NCI-H1417 treated with DMSO at 0.1 percent for 48 hours (cell line): ENCODE results near the gene PER1.
"Not testable (repeated sequence)": the region's sequence is repeated elsewhere in the genome, so short reads cannot be mapped to it uniquely, and the experiment has no call there.

Experiments
- DNase-seq: peaks from one replicate; lab custom pipeline; 2025; lab: John Stamatoyannopoulos, UW

PER1 gene

DNA sequence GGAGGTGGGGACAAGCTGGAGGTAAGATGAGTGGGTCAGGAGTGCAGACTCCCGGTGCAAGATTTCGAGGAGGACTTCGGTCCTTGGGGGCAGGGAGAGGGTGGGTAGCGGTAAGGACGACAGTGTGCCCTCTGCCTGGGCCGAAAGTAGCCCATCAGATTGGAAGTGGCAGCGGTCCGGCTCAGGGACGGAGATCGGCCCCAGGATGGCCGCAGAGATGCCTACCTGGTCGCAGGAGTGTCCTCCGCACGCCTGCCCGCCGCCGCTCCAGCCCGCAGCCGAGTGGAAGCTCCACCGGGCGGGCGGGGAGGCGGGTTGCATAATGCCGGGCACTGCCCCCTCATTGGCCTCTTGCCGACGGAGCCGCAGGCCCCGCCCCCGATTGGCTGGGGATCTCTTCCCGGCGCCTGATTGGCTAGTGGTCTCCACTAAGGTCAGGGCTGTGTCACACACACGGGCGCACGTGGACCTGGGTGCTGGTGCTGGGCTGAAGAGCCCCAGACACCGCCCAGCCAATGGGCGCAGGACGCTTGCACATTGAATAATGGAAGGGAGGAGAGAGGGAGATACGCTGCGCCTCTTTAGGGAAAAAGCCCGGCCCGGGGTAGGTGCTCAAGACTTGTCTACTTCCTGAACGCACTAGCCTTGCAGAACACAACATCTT lies at the start of gene PER1:
Gene PER1, minus strand, starts transcription at position 293 of the 664 bp plus-strand sequence. CDS start 1,698 bp downstream, outside the sequence.
- DNase-seq, result peak; percentile 59

- no peak for DNase-seq
Observed at GRCh38 chr17:8192070-8192815, 40.0 kb upstream of the PER1 start.

- no peak for DNase-seq
Observed at GRCh38 chr17:8190506-8190905, 38.3 kb upstream of the PER1 start.

- peak; percentile 78 for DNase-seq
Observed at GRCh38 chr17:8189711-8190477, 37.7 kb upstream of the PER1 start, which contains the start of gene BORCS6. BORCS6 (minus strand) TSS chr17:8190180; CDS start chr17:8190140, 40 bp downstream.

DNA sequence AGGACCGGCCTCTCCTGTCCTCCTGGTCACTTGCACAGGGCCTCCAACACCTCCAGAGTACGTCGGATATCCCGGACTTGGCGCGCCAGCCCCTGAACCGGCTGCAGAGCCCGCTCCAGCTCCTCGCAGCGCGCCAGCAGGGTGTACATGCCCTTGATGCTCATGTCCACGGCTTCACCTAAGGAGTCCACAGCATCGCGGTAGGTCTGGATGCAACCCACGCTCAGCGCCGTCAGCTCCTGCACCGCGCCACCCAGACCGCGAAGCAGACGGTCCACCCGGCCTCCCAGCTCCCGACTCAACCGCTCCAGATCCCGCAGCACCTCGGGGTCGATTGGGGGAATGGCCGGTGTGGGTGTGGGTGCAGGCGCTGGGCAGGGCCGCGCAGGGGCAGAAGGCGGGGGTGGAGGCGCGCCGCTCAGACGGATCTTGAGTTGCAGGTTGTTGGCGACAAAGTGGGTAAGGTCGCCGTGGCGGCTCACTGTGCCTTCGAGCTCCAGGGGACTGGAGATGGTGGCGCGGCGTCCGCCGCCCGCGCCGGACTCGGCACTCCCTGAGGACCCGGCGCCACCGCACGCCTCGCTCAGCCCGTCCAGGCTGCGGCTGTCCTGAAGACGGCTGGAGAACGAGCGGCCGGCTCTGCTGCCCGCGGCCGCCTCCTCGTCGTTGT lies 37.0 kb upstream of the PER1 start:
- DNase-seq, result no peak

DNA sequence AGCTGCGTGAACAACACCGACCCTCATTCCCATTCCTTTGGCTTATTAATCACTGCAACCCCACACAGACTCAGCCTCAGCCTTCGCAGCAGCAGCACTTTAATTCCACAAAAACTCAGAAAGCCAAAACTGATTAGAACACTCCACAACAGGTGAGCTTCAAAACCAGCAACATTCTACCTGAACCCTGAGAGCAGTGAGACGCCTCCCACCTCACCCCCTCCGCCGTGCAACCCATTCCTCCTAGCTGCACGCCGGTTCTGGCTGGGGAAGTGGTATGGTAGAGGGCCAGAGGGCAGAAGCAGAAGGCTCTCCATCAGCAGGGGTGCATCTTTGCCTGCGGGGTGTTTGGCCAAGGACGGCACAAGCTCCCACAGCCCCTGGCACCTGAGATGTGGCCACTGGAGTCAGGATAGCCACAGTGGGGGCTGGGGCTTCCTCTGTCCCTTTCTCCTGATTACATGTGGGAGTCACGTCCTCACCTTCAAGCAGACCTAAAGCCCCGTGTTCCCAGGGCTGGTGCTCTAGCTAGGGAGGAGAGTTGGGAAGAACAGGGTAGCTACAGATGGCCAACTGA lies 36.1 kb upstream of the PER1 start:
- DNase-seq, result no peak

- DNase-seq, result peak; percentile 59
Observed at GRCh38 chr17:8187517-8188262, 35.5 kb upstream of the PER1 start.

GRCh38 chr17:8186787-8187516 lies 34.7 kb upstream of the PER1 start:
- peak; percentile 92 for DNase-seq

DNA sequence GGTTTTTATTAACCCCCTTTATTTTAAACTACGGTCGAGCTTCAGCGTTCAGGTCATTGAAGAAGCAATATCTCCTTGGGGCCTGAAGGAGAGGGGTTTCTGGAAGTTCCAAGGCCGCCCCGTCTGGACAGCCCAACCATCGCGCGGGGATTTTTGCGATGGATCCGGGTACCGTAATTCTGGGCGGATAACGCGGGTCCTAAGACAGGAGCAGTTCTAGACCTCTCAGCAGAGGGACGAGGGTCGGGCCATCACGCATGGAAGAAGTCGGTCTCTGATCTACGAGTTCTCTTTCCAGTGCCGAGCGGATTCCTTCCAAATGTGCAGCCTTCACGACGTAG lies 34.2 kb upstream of the PER1 start:
- no peak for DNase-seq

DNA sequence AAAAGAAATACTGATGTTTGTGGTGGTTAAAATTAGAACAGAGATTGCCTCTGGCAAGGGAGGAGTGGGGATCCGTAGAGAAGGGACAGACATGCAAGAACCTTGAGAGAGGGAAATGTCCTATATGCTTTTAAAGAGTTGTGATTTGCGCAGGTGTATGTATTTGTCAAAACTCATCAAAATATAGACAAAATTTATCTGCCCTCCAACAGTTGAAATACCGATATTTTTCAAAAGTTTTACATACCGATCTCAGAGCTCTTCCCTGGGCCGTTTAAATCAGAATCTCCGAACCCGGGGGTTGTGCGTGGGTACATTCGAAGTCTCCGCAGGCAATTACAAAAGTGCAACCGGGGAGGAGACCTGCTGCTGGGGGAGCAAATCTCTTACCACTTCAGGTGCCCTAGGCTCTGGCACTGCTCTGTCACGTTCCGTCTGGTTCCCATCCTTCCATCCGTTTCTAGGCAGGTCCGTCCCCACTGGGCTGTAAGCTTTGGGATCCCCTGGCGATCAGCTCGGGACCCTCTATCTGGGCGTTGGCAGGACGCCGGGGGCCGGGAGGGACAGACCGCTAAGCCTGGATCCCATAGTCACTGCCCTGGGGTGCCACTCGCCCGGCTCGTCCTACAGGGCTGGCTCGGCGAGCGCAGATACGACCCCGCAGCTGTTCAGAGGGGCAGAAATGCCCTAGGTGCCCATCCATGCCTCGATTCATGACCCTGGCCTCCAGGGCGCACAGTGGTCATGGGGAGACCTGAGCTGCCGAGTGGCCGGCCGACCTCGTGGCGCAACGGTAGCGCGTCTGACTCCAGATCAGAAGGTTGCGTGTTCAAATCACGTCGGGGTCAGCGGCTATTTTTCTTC lies 33.6 kb upstream of the PER1 start:
- DNase-seq, result no peak

DNA sequence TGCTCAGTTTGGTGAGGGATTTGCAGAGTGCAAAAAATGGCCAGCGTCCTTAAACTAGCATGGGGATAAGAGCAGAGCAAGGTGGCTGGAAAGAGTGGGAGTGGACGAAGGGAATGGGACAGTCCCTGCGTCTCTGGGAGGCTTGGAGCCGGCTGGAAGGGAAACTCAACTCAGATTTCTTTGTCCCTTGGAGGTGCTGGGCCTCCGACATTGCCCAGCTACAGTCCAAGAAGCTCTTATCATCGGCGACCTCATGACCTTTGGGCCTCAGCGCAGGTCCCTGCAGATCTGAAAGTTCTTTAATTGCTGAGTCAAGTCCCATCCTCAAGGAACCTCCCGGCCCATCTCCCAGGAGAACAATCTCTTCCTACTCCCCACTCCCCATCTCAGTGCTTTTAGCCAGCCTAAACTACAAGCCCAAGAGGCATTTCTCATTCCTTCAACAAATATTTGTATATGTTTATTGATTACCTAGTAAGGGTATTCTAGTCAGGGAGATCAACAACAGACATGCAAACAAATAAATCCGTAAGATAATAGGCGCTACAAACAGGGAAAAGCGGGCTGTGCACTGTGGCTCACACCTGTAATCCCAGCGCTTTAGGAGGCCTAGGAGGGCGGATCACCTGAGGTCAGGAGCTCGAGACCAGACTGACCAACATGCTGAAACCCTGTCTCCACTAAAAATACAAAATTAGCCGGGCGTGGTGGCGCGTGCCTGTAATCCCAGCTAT lies 25.0 kb upstream of the PER1 start:
- DNase-seq, result no peak

- peak; percentile 32 for DNase-seq
Observed at GRCh38 chr17:8176197-8176940, 24.2 kb upstream of the PER1 start, which contains the start of gene TMEM107. TMEM107 (minus strand) TSS chr17:8176380; CDS start chr17:8176286, 94 bp downstream.

- DNase-seq, result no peak
Observed at GRCh38 chr17:8175795-8176196, 23.6 kb upstream of the PER1 start.

- no peak for DNase-seq
Observed at GRCh38 chr17:8173871-8174322, 21.7 kb upstream of the PER1 start.

DNA sequence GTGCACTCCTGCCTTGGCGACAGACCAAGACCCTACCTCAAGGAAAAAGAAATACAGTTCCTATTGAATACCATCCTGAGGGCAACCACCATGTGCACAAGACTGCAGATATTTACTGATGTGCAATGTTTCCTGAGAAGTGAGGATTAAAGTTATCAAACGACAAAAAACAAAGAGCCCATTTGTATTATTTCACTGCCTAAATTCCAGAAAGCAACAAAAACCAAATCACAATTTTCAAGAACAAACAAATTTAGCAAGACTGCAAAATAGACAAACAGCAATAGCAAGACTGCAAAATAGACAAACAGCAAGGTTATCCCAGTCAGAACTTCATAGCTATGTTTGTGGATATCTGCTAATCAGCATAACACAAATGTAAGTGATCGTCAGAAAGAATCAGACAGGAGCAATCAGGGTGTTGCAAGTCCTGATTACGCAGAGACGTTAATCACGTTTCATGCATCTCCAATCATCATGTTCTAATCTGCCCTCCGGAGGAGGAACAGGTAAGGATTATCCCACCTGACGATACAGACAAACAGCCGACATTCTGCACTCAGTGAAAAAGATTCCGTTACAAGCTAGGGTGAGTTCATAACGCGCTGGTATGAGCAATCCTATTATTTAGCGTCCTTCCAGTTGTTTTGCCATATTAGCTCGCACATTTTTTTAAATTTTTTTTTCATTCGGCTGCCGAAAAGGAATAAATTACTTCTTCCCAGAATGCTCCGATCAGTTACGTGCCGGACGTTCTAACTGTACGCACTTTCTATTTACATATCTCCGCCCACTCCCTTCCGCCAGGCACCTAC lies 21.1 kb upstream of the PER1 start:
- DNase-seq, result peak; percentile 92

GRCh38 chr17:8170186-8170585 lies 18.0 kb upstream of the PER1 start:
- not testable (repeated sequence) for DNase-seq

GRCh38 chr17:8167526-8167925 lies 15.3 kb upstream of the PER1 start:
- no peak for DNase-seq
